H9 (cell line): Measurements from ENCODE around the gene TEX54. TPM values are rescaled to one million over a fixed set of nuclear protein-coding genes. Genes with fewer than 3 reads are reported as not detected.
A peak's percentile ranks its signal among the peaks of the same experiment; 100 is the strongest.

Experiments
- DNase-seq: peaks from one replicate; pipeline ENCODE4 v3.0.0-alpha.2; 2017
- H2AFZ ChIP-seq: one replicate; pipeline ENCODE4 v1.6.1; 2013; ENCODE audit warnings: mild to moderate bottlenecking, low read length, control low read depth, moderate library complexity
- H2AK5ac ChIP-seq: 2 replicates; pipeline ENCODE4 v1.6.1; 2013; ENCODE audit warnings: low read length, control low read depth, mixed read lengths; ENCODE audit not compliant: insufficient read length
- H2BK120ac ChIP-seq: one replicate; pipeline ENCODE4 v1.6.1; 2013; ENCODE audit warnings: low read depth, mild to moderate bottlenecking, low read length, control low read depth, inconsistent platforms; ENCODE audit not compliant: poor library complexity, severe bottlenecking
- H2BK12ac ChIP-seq: 2 replicates; pipeline ENCODE4 v1.6.1; 2013; ENCODE audit warnings: low read length, control low read depth, mixed read lengths, low read depth; ENCODE audit not compliant: insufficient read length
- H2BK15ac ChIP-seq: 2 replicates; pipeline ENCODE4 v1.6.1; 2013; ENCODE audit warnings: low read depth, low read length, control low read depth
- H2BK20ac ChIP-seq: one replicate; pipeline ENCODE4 v1.6.1; 2013; ENCODE audit warnings: low read depth, mild to moderate bottlenecking, low read length, control low read depth, inconsistent platforms; ENCODE audit not compliant: poor library complexity, severe bottlenecking
- H2BK5ac ChIP-seq: 2 replicates; pipeline ENCODE4 v1.6.1; 2013; ENCODE audit warnings: low read length, control low read depth, mixed read lengths; ENCODE audit not compliant: insufficient read length
- H3K14ac ChIP-seq: 2 replicates; pipeline ENCODE4 v1.6.1; 2013; ENCODE audit warnings: low read length, control low read depth; ENCODE audit not compliant: insufficient read depth
- H3K18ac ChIP-seq: 2 replicates; pipeline ENCODE4 v1.6.1; 2013; ENCODE audit warnings: low read depth, mild to moderate bottlenecking, mixed read lengths, low read length, control low read depth; ENCODE audit not compliant: insufficient read length
- H3K23ac ChIP-seq: 2 replicates; pipeline ENCODE4 v1.6.1; 2013; ENCODE audit warnings: low read length, control low read depth, mixed read lengths, low read depth; ENCODE audit not compliant: insufficient read length
- H3K23me2 ChIP-seq: 2 replicates; pipeline ENCODE4 v1.6.1; 2013; ENCODE audit warnings: low read depth, mild to moderate bottlenecking, mixed read lengths, low read length, control low read depth; ENCODE audit not compliant: insufficient read length, poor library complexity, severe bottlenecking
- H3K27ac ChIP-seq: 2 replicates; pipeline ENCODE4 v1.5.1; 2013; ENCODE audit warnings: low read length, control low read depth, mixed read lengths, low read depth; ENCODE audit not compliant: insufficient read length
- H3K27me3 ChIP-seq: 2 replicates; pipeline ENCODE4 v1.6.1; 2013; ENCODE audit warnings: low read length, control low read depth, inconsistent platforms; ENCODE audit not compliant: insufficient read depth
- H3K4ac ChIP-seq: 2 replicates; pipeline ENCODE4 v1.6.1; 2013; ENCODE audit warnings: low read depth, mild to moderate bottlenecking, control low read depth, inconsistent platforms, low read length, moderate library complexity
- H3K4me1 ChIP-seq: 2 replicates; pipeline ENCODE4 v1.6.1; 2013; ENCODE audit warnings: low read length, control low read depth, inconsistent platforms; ENCODE audit not compliant: insufficient read depth
- H3K4me2 ChIP-seq: 2 replicates; pipeline ENCODE4 v1.6.1; 2013; ENCODE audit warnings: low read length, control low read depth, mixed read lengths; ENCODE audit not compliant: insufficient read length, insufficient read depth
- H3K56ac ChIP-seq: 2 replicates; pipeline ENCODE4 v1.6.1; 2013; ENCODE audit warnings: low read depth, mild to moderate bottlenecking, mixed read lengths, low read length, control low read depth; ENCODE audit not compliant: insufficient read length
- H3K79me1 ChIP-seq: 2 replicates; pipeline ENCODE4 v1.6.1; 2013; ENCODE audit warnings: low read depth, mild to moderate bottlenecking, moderate library complexity, low read length, control low read depth, inconsistent platforms; ENCODE audit not compliant: insufficient read depth, poor library complexity, severe bottlenecking
- H3K79me2 ChIP-seq: 2 replicates; pipeline ENCODE4 v1.6.1; 2013; ENCODE audit warnings: low read length, control low read depth, inconsistent platforms; ENCODE audit not compliant: insufficient read depth
- H3K9ac ChIP-seq: 2 replicates; pipeline ENCODE4 v1.6.1; 2013; ENCODE audit warnings: low read length, control low read depth, mixed read lengths; ENCODE audit not compliant: insufficient read length; ENCODE audit errors: extremely low read depth
- H3K9me3 ChIP-seq: one replicate; pipeline ENCODE4 v1.6.1; 2013; ENCODE audit warnings: low read depth, low read length, inconsistent platforms; ENCODE audit not compliant: control insufficient read depth
- H3T11ph ChIP-seq: one replicate; pipeline ENCODE4 v1.6.1; 2013; ENCODE audit warnings: mild to moderate bottlenecking, low read length, control low read depth, inconsistent platforms
- H4K20me1 ChIP-seq: one replicate; pipeline ENCODE4 v1.6.1; 2013; ENCODE audit not compliant: control insufficient read depth, insufficient read length, insufficient read depth
- H4K5ac ChIP-seq: 2 replicates; pipeline ENCODE4 v1.6.1; 2013; ENCODE audit warnings: low read depth, mild to moderate bottlenecking, mixed read lengths, low read length, control low read depth; ENCODE audit not compliant: insufficient read length
- H4K8ac ChIP-seq: replicated peaks from 2 replicates; pipeline ENCODE4 v1.6.1; 2013; ENCODE audit warnings: low read length, control low read depth, mixed read lengths, low read depth; ENCODE audit not compliant: insufficient read length
- H4K91ac ChIP-seq: 2 replicates; pipeline ENCODE4 v1.6.1; 2013; ENCODE audit warnings: low read depth, mild to moderate bottlenecking, moderate library complexity, mixed read lengths, low read length, control low read depth; ENCODE audit not compliant: insufficient read length
- H3K27ac Mint-ChIP-seq, 3 experiments: 2 replicates in 2 of 3; 3 replicates in 1 of 3; pipeline ENCODE4 v1.8.0; 2020 to 2021; ENCODE audit warnings: mixed read lengths in 3 of 3, mild to moderate bottlenecking in 1 of 3, moderate library complexity in 1 of 3
- H3K27me3 Mint-ChIP-seq: 2 replicates; pipeline ENCODE4 v1.8.0; 2021; ENCODE audit warnings: low read depth, mild to moderate bottlenecking, moderate library complexity, mixed read lengths
- H3K36me3 Mint-ChIP-seq, 3 experiments: 2 replicates in 2 of 3; 3 replicates in 1 of 3; pipeline ENCODE4 v1.8.0; 2020 to 2021; ENCODE audit warnings: low read depth in 3 of 3, mixed read lengths in 3 of 3; ENCODE audit not compliant: insufficient read depth in 1 of 3
- H3K4me1 Mint-ChIP-seq, 2 experiments: 2 replicates each; pipeline ENCODE4 v1.8.0; 2020; ENCODE audit warnings: mixed read lengths in 2 of 2
- H3K4me3 Mint-ChIP-seq, 2 experiments: 2 replicates in 1 of 2; 3 replicates in 1 of 2; pipeline ENCODE4 v1.8.0; 2020 to 2021; ENCODE audit warnings: mild to moderate bottlenecking in 2 of 2, mixed read lengths in 2 of 2, moderate library complexity in 1 of 2
- H3K9me3 Mint-ChIP-seq, 2 experiments: 2 replicates in 1 of 2; 3 replicates in 1 of 2; pipeline ENCODE4 v1.8.0; 2020; ENCODE audit warnings: mild to moderate bottlenecking in 2 of 2, mixed read lengths in 2 of 2, moderate library complexity in 1 of 2
- CTCF ChIP-seq: fragments of 200-600 bp; sonication (generic); conservative IDR thresholded peaks from 3 replicates; pipeline ENCODE4 v1.8.0; 2021; ENCODE audit warnings: antibody characterized with exemption, mild to moderate bottlenecking
- WGBS: extraction: QIAGEN DNeasy Blood & Tissue Kit; methylation state at CpG from one replicate; pipeline ENCODE4 v1.1.7; 2013; ENCODE audit warnings: missing lambda C conversion rate, low lambda C conversion rate, mixed read lengths; ENCODE audit not compliant: insufficient read length; ENCODE audit errors: extremely low coverage; 5-methylcytosine and 5-hydroxymethylcytosine counted together
- total RNA-seq: library from RNA; stranded (reverse); gene quantifications from 2 replicates; pipeline ENCODE4 v1.2.1, GENCODE V29; 2021

TEX54 gene
- total RNA-seq, 1 experiment from 2014 or later, result 1.2 TPM

- H3K4me1 Mint-ChIP-seq, result peaks cover 17 to 24% of the 10 kb centered on the region in 2 experiments
- H3K9me3 Mint-ChIP-seq, result no peaks in the 10 kb centered on the region; a peak in 1 of 5 replicates
- H4K8ac ChIP-seq, result no peak within 1 kb of the TSS
- H3K9me3 ChIP-seq, result no peaks in the 10 kb centered on the region
- peaks cover 29 to 58% (median 54%) of the 10 kb centered on the region in 3 experiments for H3K36me3 Mint-ChIP-seq
- H2BK5ac ChIP-seq, result peak within 1 kb of the TSS; percentile 41
- no peak within 1 kb of the TSS for H3K27ac ChIP-seq
- no peak within 1 kb of the TSS for H4K5ac ChIP-seq
- H4K20me1 ChIP-seq, result no peaks in the 10 kb centered on the region
- no peak for TF ChIP-seq CTCF
- DNase-seq, result peak; percentile 99
- H3K23ac ChIP-seq, result no peak within 1 kb of the TSS
- H3K4ac ChIP-seq, result no peak within 1 kb of the TSS; the same call in 1 of the 2 replicates
- no CpG with 5 or more reads among the region's 65 CpGs for WGBS
- no peak within 1 kb of the TSS for H2BK15ac ChIP-seq
- no peak within 1 kb of the TSS for H2BK12ac ChIP-seq
- peak within 1 kb of the TSS; percentile 86 for H3K9ac ChIP-seq
- H4K91ac ChIP-seq, result no peak within 1 kb of the TSS
- no peak within 1 kb of the TSS for H3T11ph ChIP-seq
- no peak within 1 kb of the TSS for H2AK5ac ChIP-seq
- H2BK20ac ChIP-seq, result no peak within 1 kb of the TSS
- H2AFZ ChIP-seq, result no peak within 1 kb of the TSS
- H3K27ac Mint-ChIP-seq, result peak within 1 kb of the TSS; percentile 100
- H2BK120ac ChIP-seq, result no peak within 1 kb of the TSS
- no peak within 1 kb of the TSS for H3K56ac ChIP-seq
- H3K27me3 Mint-ChIP-seq, result no peaks in the 10 kb centered on the region
- peak within 1 kb of the TSS; percentile 99 to 100 for H3K4me3 Mint-ChIP-seq
- H3K18ac ChIP-seq, result peak within 1 kb of the TSS; percentile 99
- peak within 1 kb of the TSS; percentile 99 for H3K14ac ChIP-seq
- H3K23me2 ChIP-seq, result peaks cover 10% of the 10 kb centered on the region
- peak within 1 kb of the TSS; percentile 97 for H3K4me2 ChIP-seq
- no peaks in the 10 kb centered on the region for H3K4me1 ChIP-seq
- H3K79me2 ChIP-seq, result peaks cover 4% of the 10 kb centered on the region; the same call in 1 of the 2 replicates
- H3K27me3 ChIP-seq, result no peaks in the 10 kb centered on the region
- no peaks in the 10 kb centered on the region for H3K79me1 ChIP-seq
Observed at GRCh38 chr11:62831520-62832335, 913 bp downstream of the TEX54 start, which contains the start of gene STX5. Gene STX5 (minus strand): TSS chr11:62832051. CDS start chr11:62831243, 808 bp downstream.
